Prostate gland (tissue), 2 donors: Measurements from ENCODE around the gene GAREM1. TPM values are rescaled to one million over a fixed set of nuclear protein-coding genes. Genes with fewer than 3 reads are reported as not detected.
A peak's percentile ranks its signal among the peaks of the same experiment; 100 is the strongest.

ENCODE experiments used
- DNase-seq: peaks from one replicate; pipeline ENCODE4 v3.0.0-alpha.2; 2019; ENCODE audit warnings: low spot score
- H3K27ac ChIP-seq, 2 donors: fragments of 200-600 bp; sonication (generic); 2 replicates each; pipeline ENCODE4 v1.5.1; 2017 to 2019
- H3K27me3 ChIP-seq: fragments of 200-600 bp; sonication (generic); replicated peaks from 2 replicates; pipeline ENCODE4 v1.5.1; 2019; ENCODE audit not compliant: insufficient read depth
- H3K36me3 ChIP-seq, 2 donors: fragments of 200-600 bp; sonication (generic); 1 replicate in 1 of 2; 2 replicates in 1 of 2; pipeline versions ENCODE4 v1.5.1 to v1.8.1; 2017 to 2019
- H3K4me1 ChIP-seq: fragments of 200-600 bp; sonication (generic); replicated peaks from 2 replicates; pipeline ENCODE4 v1.5.1; 2019
- H3K4me3 ChIP-seq, 2 donors: fragments of 200-600 bp; sonication (generic); 2 replicates each; pipeline ENCODE4 v1.5.1; 2017 to 2019
- H3K9me3 ChIP-seq: fragments of 200-600 bp; sonication (generic); 2 replicates; pipeline ENCODE4 v1.5.1; 2017
- CTCF ChIP-seq, 4 experiments: fragments of 200-600 bp in 2 of 4; fragments of 450-650 bp in 2 of 4; sonication (generic) in 2 of 4; IDR thresholded peaks; 1 replicate in 3 of 4; 2 replicates in 1 of 4; pipeline ENCODE4 v1.5.1; 2016 to 2019; ENCODE audit warnings: antibody characterized with exemption in 4 of 4, mild to moderate bottlenecking in 2 of 4, moderate library complexity in 2 of 4
- POLR2A ChIP-seq: fragments of 450-650 bp; IDR thresholded peaks from one replicate; pipeline ENCODE4 v1.6.1; 2016; ENCODE audit warnings: antibody characterized with exemption, mild to moderate bottlenecking
- POLR2AphosphoS5 ChIP-seq: sonication (generic); formaldehyde crosslinking; IDR thresholded peaks from one replicate; pipeline ENCODE4 v1.6.1; 2017; ENCODE audit warnings: antibody characterized with exemption
- WGBS: methylation state at CpG from one replicate; pipeline ENCODE4 v1.1.5; 2018; 5-methylcytosine and 5-hydroxymethylcytosine counted together
- intact Hi-C: fragments of 100-400 bp; cut with DNase I; formaldehyde crosslinking; loops from one replicate; pipeline ENCODE4 v1.14.2; 2022
- total RNA-seq, 2 donors: library from RNA; depleted of rRNA; stranded (reverse); fragments of >200 nt; gene quantifications; one replicate each; pipeline ENCODE4 v1.1.0, GENCODE V29; 2016

GAREM1 gene
- total RNA-seq, 2 donors from 2014 or later: 9.5 to 14.9 TPM

- intact Hi-C loops: no loop called here
- no peak for TF ChIP-seq POLR2A
- TF ChIP-seq CTCF (IDR thresholded peaks at IDR 0.05): no peak
- TF ChIP-seq POLR2AphosphoS5: no peak
- Histone ChIP-seq H3K36me3 (no peaks in the 10 kb centered on the region), H3K9me3 (no peaks in the 10 kb centered on the region), H3K27ac (no peak overlapping the region), H3K4me1 (no peaks in the 10 kb centered on the region), H3K4me3 (no peak overlapping the region), H3K27me3 (no peaks in the 10 kb centered on the region)
- WGBS: 71% methylated on average over 5 of the region's 5 CpGs
- DNase-seq: no peak
Observed at GRCh38 chr18:32420084-32420750, 50.5 kb downstream of the GAREM1 start.

GRCh38 chr18:32418148-32418547 lies 52.5 kb downstream of the GAREM1 start:
- 90% methylated on average over 5 of the region's 5 CpGs for WGBS
- no peak for TF ChIP-seq CTCF (IDR thresholded peaks at IDR 0.05)
- TF ChIP-seq POLR2A: no peak

GRCh38 chr18:32405588-32405987 lies 65.1 kb downstream of the GAREM1 start:
- H3K36me3 ChIP-seq: no peaks in the 10 kb centered on the region
- no peak for TF ChIP-seq POLR2AphosphoS5
- TF ChIP-seq POLR2A: no peak
- no peak for TF ChIP-seq CTCF (IDR thresholded peaks at IDR 0.05)
- 42% methylated on average over 2 of the region's 2 CpGs for WGBS

More at GRCh38 chr18:32418148-32418547, 52.5 kb downstream of the GAREM1 start:
- intact Hi-C loops: no loop called here
- H3K4me3 ChIP-seq: no peak overlapping the region
- DNase-seq: no peak
- H3K4me1 ChIP-seq: no peaks in the 10 kb centered on the region
- no peaks in the 10 kb centered on the region for H3K27me3 ChIP-seq
- no peaks in the 10 kb centered on the region for H3K36me3 ChIP-seq
- H3K9me3 ChIP-seq: no peaks in the 10 kb centered on the region
- no peak overlapping the region for H3K27ac ChIP-seq

GRCh38 chr18:32401621-32402020 lies 69.1 kb downstream of the GAREM1 start:
- Histone ChIP-seq H3K4me3 (no peak overlapping the region), H3K27ac (no peak overlapping the region), H3K36me3 (no peaks in the 10 kb centered on the region), H3K4me1 (no peaks in the 10 kb centered on the region), H3K9me3 (no peaks in the 10 kb centered on the region), H3K27me3 (no peaks in the 10 kb centered on the region)
- TF ChIP-seq CTCF (IDR thresholded peaks at IDR 0.05) (no peak), POLR2A (no peak), POLR2AphosphoS5 (no peak)
- no peak for DNase-seq
- 93% methylated on average over 4 of the region's 4 CpGs for WGBS
- intact Hi-C loops: no loop called here

More at GRCh38 chr18:32405588-32405987, 65.1 kb downstream of the GAREM1 start:
- H3K27ac ChIP-seq: no peak overlapping the region
- H3K4me3 ChIP-seq: no peak overlapping the region
- H3K9me3 ChIP-seq: no peaks in the 10 kb centered on the region
- no peaks in the 10 kb centered on the region for H3K27me3 ChIP-seq
- H3K4me1 ChIP-seq: no peaks in the 10 kb centered on the region
- peak; percentile 14 for DNase-seq
- intact Hi-C loops: no loop called here

- WGBS: 36% methylated on average over 3 of the region's 3 CpGs
- Histone ChIP-seq H3K4me3 (no peak overlapping the region), H3K27ac (no peak overlapping the region), H3K27me3 (no peaks in the 10 kb centered on the region), H3K4me1 (no peaks in the 10 kb centered on the region), H3K9me3 (no peaks in the 10 kb centered on the region), H3K36me3 (no peaks in the 10 kb centered on the region)
- TF ChIP-seq CTCF (IDR thresholded peaks at IDR 0.05) (no peak), POLR2AphosphoS5 (no peak), POLR2A (no peak)
- no peak for DNase-seq
- intact Hi-C loops: no loop called here
Observed at GRCh38 chr18:32393407-32393806, 77.3 kb downstream of the GAREM1 start.
